Fibroblast of peridontal ligament (primary cell): ENCODE data around the gene LOXL1.

ENCODE experiments used
- DNase-seq: peaks from one replicate; pipeline ENCODE4 v3.0.0-alpha.2; 2010; ENCODE audit errors: extremely low read depth

LOXL1 gene

DNA sequence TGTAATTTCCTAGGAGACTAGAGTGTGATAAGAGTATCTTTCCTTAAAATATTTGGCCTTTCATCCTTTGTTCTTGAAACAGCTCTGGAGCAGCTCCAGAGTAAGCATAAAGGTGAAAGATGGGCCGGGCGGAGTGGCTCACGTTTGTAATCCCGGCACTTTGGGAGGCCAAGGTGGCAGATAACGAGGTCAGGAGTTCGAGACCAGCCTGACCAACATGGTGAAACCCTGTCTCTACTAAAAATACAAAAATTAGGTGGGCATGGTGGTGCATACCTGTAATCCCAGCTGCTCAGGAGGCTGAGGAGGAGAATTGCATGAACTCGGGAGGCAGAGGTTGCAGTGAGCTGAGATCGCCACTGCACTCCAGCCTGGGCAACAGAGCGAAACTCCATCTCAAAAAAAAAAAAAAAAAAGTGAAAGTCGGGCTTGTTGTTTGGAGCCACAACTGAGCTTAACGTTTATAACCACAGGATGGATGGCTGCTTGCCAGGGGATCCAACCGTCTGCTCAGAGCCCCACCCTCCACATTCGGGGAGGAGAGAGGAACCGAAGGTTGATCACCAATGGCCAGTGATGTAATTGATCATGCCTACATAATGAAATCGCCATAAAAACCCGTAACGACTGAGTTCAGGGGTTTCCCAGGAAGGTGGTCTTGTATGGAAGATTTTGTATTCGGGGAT lies 49.3 kb downstream of the LOXL1 start:
- DNase-seq: peak; percentile 57

DNA sequence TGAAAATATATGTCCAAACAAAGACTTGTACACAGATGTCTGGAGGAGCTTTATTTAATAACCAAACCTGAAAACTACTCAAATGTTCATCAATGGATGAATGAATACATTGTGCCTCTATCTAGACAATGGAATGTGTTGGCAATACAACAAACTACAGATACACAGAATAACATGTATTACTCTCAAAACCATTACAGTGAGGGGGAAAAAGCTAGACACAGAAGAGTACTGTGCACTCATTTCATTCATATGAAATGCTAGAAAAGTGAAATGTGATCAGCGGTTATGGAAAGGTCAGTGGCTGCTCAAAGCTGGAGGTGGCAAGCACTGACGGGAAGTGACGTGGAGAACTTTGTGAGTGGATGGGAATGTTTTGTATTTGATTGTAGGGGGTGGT lies 52.6 kb downstream of the LOXL1 start:
- DNase-seq: no peak

- DNase-seq: no peak
Measured at GRCh38 chr15:73979636-73980035, 53.4 kb downstream of the LOXL1 start.

DNA sequence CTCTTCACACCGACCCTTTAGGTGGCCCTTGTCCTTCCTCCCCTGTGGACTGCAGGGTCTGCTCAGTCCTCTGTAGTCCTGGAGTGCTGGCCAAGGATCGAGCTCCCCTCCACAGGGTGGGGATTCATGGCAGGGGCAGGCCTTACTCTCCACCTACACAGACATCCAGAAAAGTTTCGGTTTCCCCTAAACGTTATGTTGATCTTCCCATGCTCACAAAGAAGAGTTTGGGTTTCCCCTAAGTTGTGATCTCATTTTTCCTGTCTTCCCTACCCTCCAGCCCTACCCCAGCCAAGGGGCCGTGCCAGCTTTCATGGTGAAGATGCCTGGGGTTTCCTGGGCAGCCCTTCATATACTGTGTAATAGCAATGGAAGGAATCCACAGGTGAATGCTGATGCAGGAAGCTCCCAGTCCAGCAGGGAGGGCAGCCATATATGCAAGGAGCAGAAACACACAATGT lies 55.5 kb downstream of the LOXL1 start:
- DNase-seq: peak; percentile 61

DNA sequence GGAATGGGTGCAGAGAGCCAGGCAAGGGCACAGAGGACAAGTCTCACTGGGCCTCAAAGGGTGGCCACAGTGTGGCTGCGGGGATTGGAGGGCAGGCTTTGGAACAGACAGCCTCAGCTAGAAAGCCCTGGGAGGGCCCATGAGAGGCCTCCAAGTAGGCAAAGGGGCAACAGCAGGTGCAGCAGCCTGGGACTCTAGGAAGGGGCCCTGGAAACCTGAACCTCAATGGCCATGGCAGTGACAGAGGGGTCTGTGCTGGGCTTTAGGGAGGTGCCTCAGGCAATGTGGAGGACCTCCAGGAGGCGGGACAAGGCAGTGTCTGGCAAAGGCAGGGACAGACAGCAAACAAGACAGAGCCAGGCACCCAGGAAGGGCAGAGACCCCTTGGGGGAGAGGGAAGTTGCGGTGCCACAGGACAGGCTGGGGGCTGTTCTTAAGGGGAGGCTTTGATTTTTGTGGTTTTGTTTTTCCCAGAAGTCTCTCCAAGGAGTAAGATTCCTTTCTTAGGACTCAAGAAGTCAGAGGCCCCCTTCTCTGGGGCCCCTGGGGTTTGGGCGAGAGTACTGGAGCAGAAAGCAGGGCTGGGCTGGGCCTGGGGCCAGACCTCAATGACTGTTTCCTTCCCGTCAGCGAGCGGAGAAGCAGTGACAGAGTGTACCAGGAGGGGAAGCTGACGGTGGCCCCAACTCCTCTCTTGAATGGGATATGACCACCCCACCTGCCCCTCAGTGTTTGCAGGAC lies 56.1 kb downstream of the LOXL1 start:
- peak; percentile 95 for DNase-seq

GRCh38 chr15:73983211-73983727 lies 57.0 kb downstream of the LOXL1 start:
- DNase-seq: peak; percentile 79

DNA sequence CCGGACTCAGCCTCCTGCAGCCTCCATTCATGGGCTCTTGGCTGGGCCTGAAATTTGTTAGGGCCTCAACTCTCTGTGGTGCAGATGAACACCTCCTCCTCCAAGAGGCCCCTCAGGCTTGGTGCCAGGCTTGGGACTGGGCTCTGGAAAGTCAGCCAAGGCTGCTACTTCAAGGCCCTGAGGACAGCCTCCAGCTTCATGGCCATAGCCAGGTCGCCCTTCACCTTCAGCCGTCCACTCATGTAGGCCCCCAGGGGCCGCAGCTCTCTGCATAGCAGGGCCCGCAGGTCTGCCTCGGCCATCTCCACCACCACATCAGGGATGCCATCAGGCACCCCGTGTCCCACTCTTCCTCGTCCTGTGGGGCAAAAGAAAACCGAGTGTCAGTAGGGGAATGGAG lies 57.5 kb downstream of the LOXL1 start:
- DNase-seq: no peak

- no peak for DNase-seq
Measured at GRCh38 chr15:73984208-73984979, 58.1 kb downstream of the LOXL1 start.

DNA sequence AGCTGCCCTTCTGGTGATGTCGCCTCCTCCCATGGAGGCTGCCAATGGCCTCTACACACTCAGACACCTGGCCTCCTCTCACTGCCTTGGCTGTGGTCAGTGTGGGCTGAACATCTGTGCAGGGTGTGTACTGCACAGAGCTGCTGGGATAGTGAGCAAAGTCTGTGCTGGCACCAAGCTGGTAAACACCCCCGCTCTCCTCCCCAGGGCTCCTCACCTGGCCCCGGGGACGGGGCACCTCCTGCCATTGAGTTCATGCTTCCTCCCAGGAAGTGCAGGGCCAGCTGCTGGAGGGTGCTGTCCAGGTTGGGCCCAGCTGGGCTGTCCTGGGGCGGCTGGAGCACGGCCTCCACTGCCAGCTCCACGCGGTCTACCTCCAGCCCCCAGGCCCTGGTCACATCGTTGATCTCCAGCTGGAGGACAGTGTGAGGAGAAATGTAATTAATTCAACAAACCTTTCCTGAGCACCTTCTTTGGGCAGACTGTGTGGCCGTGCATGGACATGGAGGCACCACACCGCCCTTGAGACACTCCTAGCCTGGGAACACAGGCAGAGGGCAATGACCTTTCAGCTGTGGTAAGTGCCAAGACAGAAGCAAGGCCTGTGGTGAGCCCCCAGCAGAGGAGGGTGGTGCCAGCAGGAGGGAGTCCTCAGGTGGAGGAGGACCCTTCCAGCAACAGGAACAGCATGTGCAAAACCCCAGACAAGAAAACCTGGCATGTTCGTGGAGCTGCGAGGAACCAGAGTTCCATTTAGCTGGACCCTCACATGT lies 59.0 kb downstream of the LOXL1 start:
- DNase-seq: peak; percentile 59

- DNase-seq: no peak
Measured at GRCh38 chr15:73986055-73986775, 60.0 kb downstream of the LOXL1 start.

GRCh38 chr15:73986776-73987056 lies 60.5 kb downstream of the LOXL1 start:
- DNase-seq: no peak

DNA sequence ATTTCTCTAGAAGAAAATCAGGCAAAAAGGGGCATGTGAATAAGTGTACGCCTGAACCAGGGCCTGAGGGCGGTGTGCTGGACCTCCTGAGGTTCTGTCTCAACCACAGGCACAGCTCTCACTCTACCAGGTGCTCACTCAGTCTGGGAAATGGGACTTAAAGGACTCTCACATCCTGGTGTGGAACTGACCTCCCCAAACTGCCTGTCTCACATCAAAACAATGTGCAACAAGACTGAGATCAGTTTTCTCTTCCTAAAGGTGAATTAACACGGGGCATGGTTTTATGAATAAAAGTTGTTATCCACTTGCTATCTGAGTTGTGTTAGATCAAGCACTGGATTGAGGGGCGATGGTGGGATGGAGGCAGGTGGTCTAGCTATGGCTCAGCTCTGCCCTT lies 61.0 kb downstream of the LOXL1 start:
- DNase-seq: no peak

- DNase-seq: no peak
Measured at GRCh38 chr15:73987681-73988444, 61.6 kb downstream of the LOXL1 start.

GRCh38 chr15:73988445-73988969 lies 62.2 kb downstream of the LOXL1 start:
- no peak for DNase-seq

DNA sequence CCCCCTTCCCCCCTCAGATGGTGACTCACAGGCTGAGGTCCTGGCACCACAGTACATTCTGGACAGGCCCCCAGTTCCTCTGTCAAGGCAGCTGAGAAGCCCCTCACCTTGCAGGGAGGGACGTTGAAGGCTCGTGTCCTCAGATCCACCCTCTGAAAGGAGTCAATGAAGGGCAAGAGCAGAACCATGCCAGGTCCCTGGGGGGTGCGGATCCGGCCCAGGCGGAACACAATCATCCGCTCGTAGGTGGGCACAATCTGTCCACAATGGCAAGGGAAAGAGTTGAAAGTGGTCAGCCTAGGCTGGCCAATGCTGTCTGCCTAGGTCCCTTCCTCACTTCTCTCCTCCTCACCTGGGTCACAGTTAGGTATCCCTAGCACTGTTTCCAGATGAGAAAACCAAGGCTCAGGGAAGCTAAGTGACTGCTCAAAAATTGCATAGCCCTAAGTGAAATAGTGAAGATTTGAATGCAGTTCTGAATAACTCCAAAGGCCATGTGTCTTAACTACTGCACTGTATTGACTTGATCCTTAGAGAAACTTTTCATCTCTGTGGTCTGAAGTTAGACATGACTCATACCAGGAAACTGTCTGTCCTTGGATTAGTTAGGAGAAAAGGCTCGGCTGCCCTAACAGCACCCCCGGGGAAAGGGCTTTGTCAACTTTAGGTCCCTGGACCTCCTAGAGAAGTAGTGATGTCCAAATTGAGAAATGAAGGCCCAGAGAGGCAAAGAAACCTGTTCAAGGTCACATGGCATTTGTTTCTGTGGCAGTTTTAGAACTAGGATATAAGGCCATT lies 62.9 kb downstream of the LOXL1 start:
- DNase-seq: peak; percentile 84

- DNase-seq: no peak
Measured at GRCh38 chr15:73990250-73991005, 64.2 kb downstream of the LOXL1 start.

GRCh38 chr15:73991260-73991659 lies 65.0 kb downstream of the LOXL1 start:
- peak; percentile 78 for DNase-seq
